Activated CD8-positive, alpha-beta memory T cell treated with anti-CD3 and anti-CD28 coated beads, Interleukin-2, amount 50 U/mL, for 1 hour (primary cell): ENCODE data around the gene CTNND2.

ENCODE experiments used
- DNase-seq: peaks from one replicate; pipeline ENCODE4 v3.0.0-alpha.2; 2020; ENCODE audit errors: extremely low read depth

CTNND2 gene

GRCh38 chr5:10988622-10989021, 915.6 kb downstream of the CTNND2 start:
- DNase-seq: no peak

GRCh38 chr5:10987925-10988504, 916.2 kb downstream of the CTNND2 start:
- DNase-seq: no peak

GRCh38 chr5:10987276-10987924, 916.8 kb downstream of the CTNND2 start:
- DNase-seq: no peak

GRCh38 chr5:10985721-10986110, 918.5 kb downstream of the CTNND2 start:
- DNase-seq: no peak

- no peak for DNase-seq
Observed at GRCh38 chr5:10985091-10985720, 919.0 kb downstream of the CTNND2 start.

- DNase-seq: no peak
Observed at GRCh38 chr5:10984021-10984715, 920.1 kb downstream of the CTNND2 start.

- no peak for DNase-seq
Observed at GRCh38 chr5:10982626-10983025, 921.6 kb downstream of the CTNND2 start.

GRCh38 chr5:10981932-10982331, 922.3 kb downstream of the CTNND2 start:
- no peak for DNase-seq

GRCh38 chr5:10977011-10977410, 927.2 kb downstream of the CTNND2 start:
- DNase-seq: no peak

GRCh38 chr5:10975945-10976344, 928.3 kb downstream of the CTNND2 start:
- DNase-seq: no peak

- no peak for DNase-seq
Observed at GRCh38 chr5:10974850-10975249, 929.4 kb downstream of the CTNND2 start.

GRCh38 chr5:10973316-10973715, 930.9 kb downstream of the CTNND2 start:
- DNase-seq: no peak

GRCh38 chr5:10969684-10970180, 934.5 kb downstream of the CTNND2 start:
- DNase-seq: no peak

GRCh38 chr5:10964806-10965205, 939.4 kb downstream of the CTNND2 start:
- no peak for DNase-seq

GRCh38 chr5:10958728-10959127, 945.5 kb downstream of the CTNND2 start:
- no peak for DNase-seq

- DNase-seq: no peak
Observed at GRCh38 chr5:10949856-10950630, 954.2 kb downstream of the CTNND2 start.

GRCh38 chr5:10946050-10946449, 958.2 kb downstream of the CTNND2 start:
- DNase-seq: no peak

- no peak for DNase-seq
Observed at GRCh38 chr5:10941900-10942299, 962.3 kb downstream of the CTNND2 start.

- no peak for DNase-seq
Observed at GRCh38 chr5:10936081-10936855, 968.0 kb downstream of the CTNND2 start.

GRCh38 chr5:10935536-10935935, 968.7 kb downstream of the CTNND2 start:
- no peak for DNase-seq

GRCh38 chr5:10934783-10935355, 969.4 kb downstream of the CTNND2 start:
- DNase-seq: no peak
